ENCODE data around the gene MERTK.
"Not testable (repeated sequence)": the region's sequence is repeated elsewhere in the genome, so short reads cannot be mapped to it uniquely, and the experiment has no call there.

MERTK gene

GRCh38 chr2:111910609-111911277 is 12.3 kb downstream of the MERTK start:
- DNase-seq, result no peak

- not testable (repeated sequence) for DNase-seq
These were observed 13.0 kb downstream of the MERTK start for GRCh38 chr2:111911295-111911977.

GRCh38 chr2:111912547-111912946 is 14.1 kb downstream of the MERTK start:
- no peak for DNase-seq

GRCh38 chr2:111917106-111917505 is 18.7 kb downstream of the MERTK start:
- DNase-seq, result peak in 1 of 3 donors; percentile 32

GRCh38 chr2:111918383-111918806 is 20.0 kb downstream of the MERTK start:
- DNase-seq, result no peak

DNA sequence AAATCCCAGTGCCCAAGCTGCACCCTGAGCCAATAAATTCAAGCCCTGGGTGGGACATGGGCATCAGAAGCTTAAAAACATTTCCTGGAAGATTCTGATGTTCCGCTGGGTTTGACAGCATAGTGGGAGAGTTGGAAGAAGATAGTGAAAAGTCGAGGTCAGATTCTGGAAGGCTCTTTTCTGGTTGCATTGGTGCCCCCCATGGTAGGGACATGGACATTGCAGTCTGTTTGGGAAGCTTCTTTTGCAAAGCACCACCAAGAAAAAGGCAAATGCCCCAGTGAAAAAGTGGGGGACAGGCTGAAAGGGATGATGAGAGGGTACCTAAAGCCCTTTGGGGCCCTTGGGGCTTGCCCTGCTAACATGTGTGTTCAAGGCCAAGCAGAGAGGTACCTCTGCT is 21.0 kb downstream of the MERTK start:
- DNase-seq, result peak in 2 of 3 donors; percentile 32 to 33

- DNase-seq, result peak; percentile 89 to 91 (median 90)
These were observed 21.6 kb downstream of the MERTK start for GRCh38 chr2:111919794-111920608.

- no peak for DNase-seq
These were observed 24.9 kb downstream of the MERTK start for GRCh38 chr2:111923276-111923804.

- DNase-seq, result no peak
These were observed 26.3 kb downstream of the MERTK start for GRCh38 chr2:111924617-111925107.

- no peak for DNase-seq
These were observed 29.3 kb downstream of the MERTK start for GRCh38 chr2:111927723-111928122.

DNA sequence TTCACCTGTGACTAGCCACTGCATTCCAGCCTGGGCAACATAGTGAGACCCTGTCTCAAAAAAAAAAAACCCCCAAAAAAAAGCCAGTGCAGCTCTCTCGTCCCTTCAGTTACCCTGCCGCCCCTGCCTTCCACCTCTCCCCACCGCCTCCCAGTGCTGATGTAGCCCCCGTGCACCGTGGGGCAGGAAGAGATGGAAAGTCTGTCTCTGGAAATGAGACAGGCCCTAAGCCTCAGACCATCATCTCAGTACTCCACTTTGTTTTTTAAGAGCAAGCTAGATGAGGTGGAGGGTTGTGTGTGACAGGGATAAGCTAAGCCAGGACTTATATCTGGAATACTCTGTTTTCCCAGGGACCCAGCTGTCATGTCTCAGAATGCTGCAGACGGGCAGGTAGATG is 32.0 kb downstream of the MERTK start:
- no peak for DNase-seq

DNA sequence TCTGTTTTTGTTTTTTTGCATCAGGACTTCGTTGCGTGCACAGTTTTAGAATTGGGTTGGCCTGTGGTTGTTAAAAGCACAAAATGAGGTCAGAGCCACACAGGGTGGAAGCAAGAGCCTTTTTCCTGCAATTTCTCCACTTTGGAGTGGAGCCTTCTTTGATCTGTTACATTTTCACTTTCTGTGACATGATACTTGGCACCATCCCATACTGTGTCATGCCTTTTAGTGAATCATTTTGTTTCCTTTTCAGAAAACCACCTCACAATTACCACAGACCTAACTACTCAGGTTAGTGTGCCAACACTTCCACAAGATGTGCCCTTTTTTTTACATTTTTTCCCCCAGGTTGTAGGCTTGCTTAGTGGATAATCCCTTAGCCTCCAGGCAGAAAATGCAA is 32.5 kb downstream of the MERTK start:
- peak; percentile 39 to 69 (median 55) for DNase-seq

DNA sequence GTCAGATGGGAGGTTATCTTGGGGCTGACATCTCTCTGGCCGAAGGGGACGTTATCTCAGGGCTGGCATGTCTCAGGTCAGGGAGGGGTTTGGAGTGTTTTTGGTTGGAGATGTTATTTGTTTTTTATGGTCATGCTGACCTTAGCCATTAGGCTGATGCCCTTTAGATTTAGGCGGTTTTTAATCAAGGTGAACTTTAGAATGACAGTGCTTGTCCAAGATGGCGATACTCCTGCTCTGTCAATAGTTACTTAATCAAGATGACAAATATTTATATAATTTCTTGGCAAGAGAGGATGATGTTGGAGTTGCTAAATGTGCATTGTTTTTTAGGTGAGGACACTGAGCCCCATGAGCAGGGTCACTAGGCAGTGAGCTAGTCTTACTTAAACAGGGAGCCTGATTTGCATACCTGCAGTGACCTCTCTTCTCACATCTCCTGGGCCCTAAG is 34.5 kb downstream of the MERTK start:
- no peak for DNase-seq

GRCh38 chr2:111933900-111934299 is 35.5 kb downstream of the MERTK start:
- DNase-seq, result not testable (repeated sequence)

DNA sequence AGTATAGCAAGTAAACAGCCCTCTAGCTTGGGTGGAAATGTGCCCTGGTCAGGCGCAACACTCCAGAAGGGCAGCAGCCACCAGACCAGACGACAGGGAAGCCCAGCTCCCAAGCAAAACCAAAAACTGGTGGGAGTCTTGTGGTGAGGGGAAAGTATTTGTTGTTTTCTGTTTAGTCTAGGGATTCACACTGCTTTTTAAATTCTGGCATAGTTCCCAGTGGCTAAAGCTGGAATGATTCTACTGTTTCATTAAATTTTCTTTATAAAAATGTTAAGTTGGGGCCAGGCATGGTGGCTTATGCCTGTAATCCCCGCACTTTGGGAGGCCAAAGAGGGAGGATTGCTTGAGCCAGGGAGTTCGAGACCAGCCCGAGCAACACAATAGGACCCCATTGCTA is 38.5 kb downstream of the MERTK start:
- no peak for DNase-seq

GRCh38 chr2:111938392-111938791 is 40.0 kb downstream of the MERTK start:
- no peak for DNase-seq

DNA sequence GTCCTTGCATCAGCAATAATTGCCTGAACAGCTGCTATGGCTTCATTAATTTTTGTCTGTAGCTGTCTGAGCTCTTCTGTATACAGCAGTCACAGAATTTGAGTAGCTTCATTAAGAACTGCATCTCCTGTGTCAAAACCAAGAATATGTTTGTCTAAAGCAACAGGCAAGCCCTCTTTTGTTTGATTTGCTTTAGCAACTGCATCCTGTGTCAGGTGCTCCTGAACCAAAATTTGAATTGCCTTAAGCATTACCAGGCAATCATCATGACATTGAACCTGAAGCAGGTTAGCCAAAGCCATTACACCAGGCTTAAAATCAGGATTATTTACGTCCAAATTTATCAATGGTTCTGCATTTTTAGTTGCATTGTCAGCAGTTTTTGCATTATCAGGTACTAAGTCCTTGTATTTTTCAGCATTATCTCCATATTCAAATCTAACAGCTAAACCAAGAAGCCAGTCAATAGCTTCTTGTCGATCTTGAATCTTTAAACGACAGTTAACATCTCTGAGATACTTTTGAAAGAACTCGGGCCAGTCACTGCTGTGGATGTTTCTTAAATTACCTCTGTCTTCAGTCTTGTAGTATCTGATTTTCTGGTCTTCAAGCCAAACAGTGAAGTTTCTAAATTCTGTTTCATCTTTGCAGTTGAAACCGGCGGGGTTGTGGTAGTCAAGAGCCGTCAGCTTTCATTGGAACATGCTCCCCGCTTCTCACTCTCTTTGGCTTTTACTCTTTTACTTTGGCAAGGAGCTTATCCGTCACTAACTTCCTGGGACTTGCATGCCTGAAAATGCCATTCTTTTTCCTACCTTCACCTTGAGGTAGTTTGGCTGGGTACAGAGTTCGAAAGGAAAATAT is 42.2 kb downstream of the MERTK start:
- no peak for DNase-seq

GRCh38 chr2:111941531-111941930 is 43.1 kb downstream of the MERTK start:
- no peak for DNase-seq

- DNase-seq, result no peak
These were observed 46.3 kb downstream of the MERTK start for GRCh38 chr2:111944531-111945210.

DNA sequence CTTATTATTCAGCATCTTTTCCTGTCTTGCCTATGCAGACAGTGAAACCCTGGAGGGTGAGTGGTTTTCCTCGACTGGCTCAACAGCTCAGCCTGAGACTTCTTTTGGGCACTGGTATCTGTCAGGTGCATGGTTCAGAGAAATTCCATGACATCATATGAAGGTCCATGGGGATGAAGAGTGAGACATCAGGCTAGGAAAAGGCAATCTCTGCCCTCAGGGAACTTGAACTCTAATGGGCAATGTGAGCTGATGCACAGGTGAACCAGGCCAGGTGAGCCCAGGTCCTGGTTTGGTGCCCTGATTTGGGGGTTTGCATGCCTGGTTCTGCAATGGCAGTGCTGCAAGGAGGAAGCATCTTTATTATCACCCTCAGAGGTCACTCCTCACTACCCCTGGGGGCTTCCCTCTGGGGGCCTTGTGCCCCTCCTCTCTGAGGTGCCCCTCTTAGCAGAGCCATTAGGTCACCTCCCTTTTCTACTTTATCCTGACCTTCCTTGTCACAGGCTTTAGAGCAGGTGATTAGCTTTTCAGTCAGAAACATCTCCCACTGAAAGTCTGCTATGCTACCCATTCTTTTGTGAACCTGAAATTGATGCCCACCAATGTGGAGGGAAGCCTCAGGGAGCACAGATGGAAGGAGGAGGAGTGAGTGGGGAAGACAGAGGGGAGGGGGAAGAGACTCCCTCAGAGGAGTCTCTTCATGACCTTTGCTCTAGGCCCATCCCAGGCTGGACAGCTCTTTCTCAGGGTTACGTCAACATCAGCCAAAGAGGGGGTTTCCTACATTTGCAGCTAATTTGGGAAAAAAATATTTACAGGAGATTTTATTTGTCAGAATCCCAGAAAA is 47.3 kb downstream of the MERTK start:
- no peak for DNase-seq
